Measurements from ENCODE around the gene LHX2.

The LHX2 gene

DNA sequence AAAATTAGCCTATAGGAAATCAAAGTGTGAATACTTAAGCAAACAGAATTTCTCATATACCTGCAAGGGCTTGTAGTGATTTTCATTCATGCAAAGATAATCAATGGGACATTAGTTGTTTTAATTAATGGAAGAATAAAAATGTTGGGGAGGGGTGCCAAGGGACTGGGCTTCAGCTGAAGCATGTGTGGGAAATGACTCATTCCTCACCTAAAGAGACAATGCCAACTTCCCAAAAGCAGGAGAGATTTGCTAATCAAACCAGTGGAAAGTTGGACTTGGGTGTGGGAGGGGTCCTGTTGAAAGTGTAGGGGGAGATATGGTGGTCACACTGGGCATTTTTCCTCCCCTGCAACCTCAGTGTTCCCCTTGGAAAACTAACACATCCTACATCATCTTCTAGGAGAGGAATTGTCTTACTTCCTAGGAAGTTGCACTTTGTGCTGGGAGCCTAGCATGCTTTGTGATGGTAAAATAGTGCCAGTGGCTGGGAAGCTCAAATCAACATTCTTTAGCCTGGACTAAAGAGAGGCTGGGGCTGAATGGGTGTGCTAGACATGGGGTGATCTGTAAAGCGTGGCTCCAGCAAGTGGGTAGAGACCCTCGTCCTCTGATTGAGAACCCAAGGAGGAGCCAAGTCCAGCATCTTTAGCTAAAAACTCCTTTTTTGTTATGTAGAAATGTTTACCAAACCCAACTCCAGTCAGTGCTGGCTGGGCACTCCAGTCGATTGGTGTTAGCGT, 6.4 kb upstream of the LHX2 start:
- no peak for DNase-seq
- Mint-ChIP-seq H3K27me3 (peaks cover 98% of the 10 kb centered on the region), H3K4me3 (no peak overlapping the region), H3K27ac (no peak overlapping the region), H3K9me3 (no peaks in the 10 kb centered on the region), H3K4me1 (peaks cover 16% of the 10 kb centered on the region), H3K36me3 (peaks cover 5% of the 10 kb centered on the region)
- CTCF ChIA-PET: no interaction called here

DNA sequence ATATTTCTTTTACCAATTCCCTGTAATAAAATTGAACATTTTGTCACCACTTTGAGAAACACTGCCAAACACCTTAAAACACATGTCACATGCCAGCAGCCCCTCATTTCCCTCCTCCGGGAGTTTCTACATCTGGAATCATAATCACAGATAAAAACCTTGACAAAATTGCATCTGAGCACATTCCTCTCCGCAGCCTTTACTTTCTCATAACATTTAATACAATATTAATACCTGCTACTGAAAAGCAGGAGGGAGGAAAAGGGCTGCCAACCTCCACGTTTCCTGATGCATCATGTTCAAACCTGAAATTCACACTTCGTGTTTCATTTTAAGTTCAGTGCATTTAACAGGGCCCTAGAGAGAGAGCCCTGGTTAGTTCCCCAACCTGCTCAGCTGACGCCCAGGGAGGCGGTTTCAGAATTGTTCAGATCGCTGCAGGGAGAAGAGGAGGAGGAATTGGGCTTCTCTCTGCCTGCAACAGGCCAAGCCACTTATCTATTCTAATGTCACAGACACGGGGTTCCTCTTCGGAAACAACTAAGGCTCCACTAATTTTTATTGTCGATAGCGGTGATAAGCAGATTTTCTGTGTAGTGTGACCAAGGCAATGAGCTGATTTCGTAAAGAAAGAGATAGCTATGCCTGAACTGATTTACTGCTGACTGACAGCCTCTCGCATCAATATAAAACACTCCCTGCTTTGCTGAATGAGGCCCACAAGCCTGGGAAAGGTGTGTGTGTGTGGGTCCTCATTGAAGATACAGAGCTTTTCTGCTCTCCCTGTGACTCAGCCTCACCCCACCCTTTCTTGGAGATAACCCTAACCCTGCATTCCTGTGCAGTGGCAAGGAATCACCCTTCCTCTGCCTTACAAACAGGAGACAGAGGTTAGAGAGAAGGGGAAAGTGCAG, 4.9 kb upstream of the LHX2 start:
- CTCF ChIA-PET: interaction anchor here (1.4 kb wide), 1 partner anchor 34 kb away, joined by 4 read pairs; no protein-coding TSS in a partner anchor
- Mint-ChIP-seq H3K27ac (no peak overlapping the region), H3K36me3 (peaks cover 5% of the 10 kb centered on the region), H3K9me3 (peaks cover 2% of the 10 kb centered on the region), H3K4me1 (peaks cover 13% of the 10 kb centered on the region), H3K4me3 (no peak overlapping the region), H3K27me3 (peaks cover 98% of the 10 kb centered on the region)
- no peak for DNase-seq

DNA sequence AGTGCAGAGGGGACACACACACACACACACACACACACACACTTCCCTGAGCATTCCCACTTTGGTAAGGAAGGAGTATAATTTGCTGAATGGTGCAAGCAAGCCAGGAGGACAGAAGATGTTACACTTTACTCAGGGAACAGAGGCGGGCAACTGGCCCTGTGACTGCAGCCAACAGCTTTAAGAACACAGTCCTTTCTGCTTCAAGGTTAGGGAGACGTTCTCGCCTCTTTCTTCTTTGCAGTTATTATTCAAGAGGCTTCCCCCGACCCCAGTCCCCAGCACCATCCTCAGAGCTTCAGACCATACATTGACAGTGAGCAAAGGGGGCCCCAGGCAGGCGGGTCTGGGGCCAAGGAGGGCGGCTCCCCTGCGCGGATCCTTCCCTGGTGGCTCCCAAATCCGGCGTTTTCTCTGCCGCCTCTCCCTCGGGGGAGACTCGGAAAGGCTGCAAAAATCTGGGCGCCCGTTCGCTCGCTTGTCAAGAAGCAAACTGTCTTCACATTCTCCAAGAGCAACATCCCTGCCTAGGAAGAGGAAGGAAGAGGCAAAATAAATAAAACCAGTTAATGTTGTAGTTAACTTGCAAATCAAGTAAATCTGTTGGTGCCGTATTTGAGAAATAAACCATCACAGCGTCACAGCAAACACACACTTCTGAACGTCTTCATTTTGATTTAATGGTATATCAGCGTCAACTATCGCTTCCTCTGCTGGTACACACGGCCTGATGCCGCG, 3.8 kb upstream of the LHX2 start:
- no peak for DNase-seq
- Mint-ChIP-seq H3K9me3 (peaks cover 2% of the 10 kb centered on the region), H3K27me3 (peaks cover 98% of the 10 kb centered on the region), H3K27ac (peak overlapping the region; percentile 76), H3K4me3 (peak overlapping the region; percentile 28), H3K4me1 (peaks cover 13% of the 10 kb centered on the region), H3K36me3 (peaks cover 5% of the 10 kb centered on the region)
- CTCF ChIA-PET: interaction anchor here (0.7 kb wide), 1 partner anchor 1909 kb away, joined by 3 read pairs; no protein-coding TSS in a partner anchor

DNA sequence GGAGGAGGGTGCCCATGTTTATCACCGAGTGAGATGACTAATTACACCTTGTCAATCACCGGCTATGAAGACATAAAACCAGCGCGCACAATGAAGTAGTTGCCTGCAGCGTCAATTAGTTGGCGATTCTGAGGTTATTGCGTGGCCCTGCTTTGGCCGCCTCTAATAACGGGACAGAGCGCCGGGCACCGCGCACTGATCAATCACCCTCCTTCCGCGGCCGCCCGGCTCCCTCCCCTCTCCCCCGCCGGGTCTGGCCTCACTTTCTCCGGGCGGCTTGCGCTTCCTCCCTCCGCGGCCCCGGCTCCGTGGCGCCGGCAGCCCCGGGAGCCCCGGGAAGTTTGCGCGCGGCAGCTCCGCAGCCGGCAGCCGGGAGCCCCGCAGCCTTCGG, 3.3 kb upstream of the LHX2 start:
- Mint-ChIP-seq H3K9me3 (peaks cover 2% of the 10 kb centered on the region), H3K4me3 (peak overlapping the region; percentile 28)

DNA sequence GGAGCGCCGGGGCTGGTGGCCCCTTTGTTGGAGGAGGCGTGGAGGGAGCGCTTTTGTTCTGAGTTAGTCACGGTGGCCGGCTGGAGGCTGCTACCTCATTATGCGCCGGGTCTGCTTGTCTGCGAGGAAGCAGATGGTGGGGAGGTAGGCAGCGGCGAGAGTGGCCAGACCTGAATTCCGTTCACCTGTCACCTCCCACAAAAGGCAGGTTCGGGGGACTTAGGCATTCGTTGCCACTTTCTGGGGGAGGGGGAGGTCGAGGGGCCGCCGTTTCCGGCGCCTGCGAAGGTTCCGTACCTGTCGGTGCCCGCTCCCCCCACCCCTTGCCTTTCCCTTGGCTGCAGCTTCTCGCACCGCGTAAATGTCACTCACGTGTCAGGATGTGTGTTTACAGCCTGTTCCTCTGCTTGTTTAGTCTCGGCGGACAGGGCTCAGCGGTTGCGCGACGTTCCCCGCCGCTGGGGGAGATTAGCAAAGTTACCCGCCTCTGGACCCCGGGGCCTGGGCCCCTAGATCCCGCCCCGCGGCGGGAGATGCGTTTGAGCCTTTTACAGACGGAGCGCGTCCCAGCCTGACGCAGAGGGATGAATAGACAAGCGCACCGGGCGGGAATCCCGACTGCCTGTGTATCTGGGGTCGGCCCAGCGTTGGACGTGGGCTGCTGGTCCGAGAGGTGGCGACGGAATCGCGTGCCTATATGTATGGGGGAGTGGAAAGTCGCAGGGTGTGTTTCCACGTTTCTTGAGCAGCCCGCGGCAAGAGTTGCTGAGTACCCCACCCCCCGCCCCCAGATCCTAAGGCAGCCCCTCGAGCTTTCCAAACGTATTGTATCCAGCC, 2.7 kb upstream of the LHX2 start:
- peak overlapping the region; percentile 20 for H3K4me3 Mint-ChIP-seq
- H3K27me3 Mint-ChIP-seq: peaks cover 98% of the 10 kb centered on the region
- peaks cover 13% of the 10 kb centered on the region for H3K4me1 Mint-ChIP-seq
- CTCF ChIA-PET: interaction anchor here (0.7 kb wide), 1 partner anchor 1910 kb away, joined by 3 read pairs; no protein-coding TSS in a partner anchor
- H3K36me3 Mint-ChIP-seq: peaks cover 5% of the 10 kb centered on the region
- no peak for DNase-seq
- peak overlapping the region; percentile 84 for H3K27ac Mint-ChIP-seq
- peaks cover 2% of the 10 kb centered on the region for H3K9me3 Mint-ChIP-seq

More for the DNA sequence above, 3.3 kb upstream of the LHX2 start:
- DNase-seq: no peak
- CTCF ChIA-PET: interaction anchor here (0.7 kb wide), 1 partner anchor 1909 kb away, joined by 3 read pairs; no protein-coding TSS in a partner anchor
- H3K27me3 Mint-ChIP-seq: peaks cover 98% of the 10 kb centered on the region
- peaks cover 5% of the 10 kb centered on the region for H3K36me3 Mint-ChIP-seq
- H3K4me1 Mint-ChIP-seq: peaks cover 13% of the 10 kb centered on the region
- peak overlapping the region; percentile 76 for H3K27ac Mint-ChIP-seq

DNA sequence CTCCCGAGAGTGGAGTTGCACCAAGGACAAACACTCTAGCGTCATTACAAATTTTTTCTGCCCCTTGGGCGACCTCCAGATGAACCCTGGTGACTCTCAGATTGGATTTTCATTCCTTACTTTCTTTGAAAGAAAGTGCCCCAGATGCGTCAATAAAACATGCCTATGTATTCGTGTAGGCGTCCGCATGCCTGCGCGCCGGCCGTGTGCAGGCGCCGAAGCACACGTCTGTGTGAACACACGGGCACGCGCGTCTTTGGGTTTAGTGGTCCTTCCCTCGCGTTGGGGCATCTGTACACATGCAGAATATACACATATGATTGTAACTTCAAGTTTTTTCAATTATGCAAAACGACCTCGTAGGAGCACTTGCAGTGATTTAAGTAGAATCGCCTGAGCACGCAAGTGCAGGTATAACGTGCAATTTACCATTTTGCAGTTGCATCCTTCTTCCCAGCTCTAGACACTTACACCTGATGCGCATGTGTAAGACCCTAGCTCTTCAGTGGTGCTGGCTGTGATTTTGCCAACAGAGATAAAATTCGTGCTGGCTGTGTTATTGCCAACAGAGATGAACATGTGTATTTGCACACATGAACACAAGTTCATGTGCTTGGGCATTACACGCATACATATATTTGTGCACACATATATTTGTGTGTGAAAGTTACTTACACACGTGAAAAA, 1.9 kb upstream of the LHX2 start:
- CTCF ChIA-PET: interaction anchor here (1.7 kb wide), 1 partner anchor 31 kb away, joined by 7 read pairs; no protein-coding TSS in a partner anchor
- Mint-ChIP-seq H3K27me3 (peaks cover 100% of the 10 kb centered on the region), H3K27ac (peak overlapping the region; percentile 84), H3K4me1 (peaks cover 15% of the 10 kb centered on the region), H3K4me3 (peak overlapping the region; percentile 20), H3K36me3 (peaks cover 5% of the 10 kb centered on the region), H3K9me3 (peaks cover 2% of the 10 kb centered on the region)
- DNase-seq: no peak

DNA sequence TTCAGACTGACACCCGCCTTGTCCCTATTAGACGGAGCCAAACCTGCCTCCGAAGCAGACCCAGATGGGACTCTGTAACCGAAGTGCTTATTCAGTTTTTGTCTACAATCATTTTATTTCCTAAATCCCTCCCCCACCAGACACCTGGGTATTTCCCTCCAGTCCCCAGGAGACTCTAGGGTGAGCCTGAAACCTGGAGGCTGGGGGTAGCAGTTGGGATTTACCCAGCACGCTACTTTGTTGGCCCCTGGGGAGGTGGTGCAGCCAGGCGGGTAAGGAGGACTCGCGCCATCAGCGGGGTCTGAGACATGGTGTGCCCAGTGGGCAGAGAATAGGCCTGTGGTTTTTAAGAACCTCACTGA, 1.3 kb upstream of the LHX2 start:
- peaks cover 2% of the 10 kb centered on the region for H3K9me3 Mint-ChIP-seq
- H3K27ac Mint-ChIP-seq: peak overlapping the region; percentile 84
- CTCF ChIA-PET: interaction anchor here (1.7 kb wide), 1 partner anchor 31 kb away, joined by 7 read pairs; no protein-coding TSS in a partner anchor
- DNase-seq: no peak
- H3K4me1 Mint-ChIP-seq: peaks cover 15% of the 10 kb centered on the region
- H3K27me3 Mint-ChIP-seq: peaks cover 100% of the 10 kb centered on the region
- H3K36me3 Mint-ChIP-seq: peaks cover 5% of the 10 kb centered on the region
- no peak overlapping the region for H3K4me3 Mint-ChIP-seq

DNA sequence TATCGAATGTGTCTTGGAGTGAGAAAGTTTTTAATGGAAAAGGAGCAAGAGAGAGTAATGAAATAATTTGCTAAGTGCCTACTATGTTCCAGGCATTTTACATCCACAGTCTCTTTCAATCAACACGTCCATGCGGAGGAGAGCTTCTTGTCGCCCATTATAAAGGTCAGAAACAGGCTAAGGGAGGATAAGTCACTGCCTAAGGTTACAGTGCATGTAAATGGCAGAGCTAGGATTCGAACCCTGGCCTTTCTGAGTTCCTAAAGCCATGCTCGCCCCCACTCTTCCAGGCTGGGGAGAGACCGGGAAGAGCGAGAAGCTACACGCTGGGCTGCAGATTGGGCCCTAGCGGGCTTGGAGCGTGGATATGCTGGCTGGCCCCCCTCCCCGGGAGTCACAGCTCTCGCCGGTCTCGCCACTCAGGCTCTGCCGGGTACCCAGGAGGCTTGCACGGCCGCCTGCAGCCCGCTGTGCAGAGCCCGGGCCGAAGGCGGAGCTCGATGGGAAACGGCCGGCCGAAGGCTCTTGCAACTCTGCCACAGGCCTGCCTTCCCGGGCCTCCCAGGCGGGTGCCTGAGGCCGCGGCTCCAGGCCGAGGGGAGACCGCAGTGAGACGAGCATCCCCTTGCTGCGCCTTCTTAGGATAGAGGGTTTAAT, 775 bp upstream of the LHX2 start:
- no peak for DNase-seq
- Mint-ChIP-seq H3K27me3 (peaks cover 100% of the 10 kb centered on the region), H3K4me3 (no peak overlapping the region), H3K27ac (no peak overlapping the region), H3K36me3 (peaks cover 5% of the 10 kb centered on the region), H3K9me3 (peaks cover 2% of the 10 kb centered on the region), H3K4me1 (peaks cover 15% of the 10 kb centered on the region)
- CTCF ChIA-PET: interaction anchor here (1.7 kb wide), 1 partner anchor 30 kb away, joined by 7 read pairs; no protein-coding TSS in a partner anchor

DNA sequence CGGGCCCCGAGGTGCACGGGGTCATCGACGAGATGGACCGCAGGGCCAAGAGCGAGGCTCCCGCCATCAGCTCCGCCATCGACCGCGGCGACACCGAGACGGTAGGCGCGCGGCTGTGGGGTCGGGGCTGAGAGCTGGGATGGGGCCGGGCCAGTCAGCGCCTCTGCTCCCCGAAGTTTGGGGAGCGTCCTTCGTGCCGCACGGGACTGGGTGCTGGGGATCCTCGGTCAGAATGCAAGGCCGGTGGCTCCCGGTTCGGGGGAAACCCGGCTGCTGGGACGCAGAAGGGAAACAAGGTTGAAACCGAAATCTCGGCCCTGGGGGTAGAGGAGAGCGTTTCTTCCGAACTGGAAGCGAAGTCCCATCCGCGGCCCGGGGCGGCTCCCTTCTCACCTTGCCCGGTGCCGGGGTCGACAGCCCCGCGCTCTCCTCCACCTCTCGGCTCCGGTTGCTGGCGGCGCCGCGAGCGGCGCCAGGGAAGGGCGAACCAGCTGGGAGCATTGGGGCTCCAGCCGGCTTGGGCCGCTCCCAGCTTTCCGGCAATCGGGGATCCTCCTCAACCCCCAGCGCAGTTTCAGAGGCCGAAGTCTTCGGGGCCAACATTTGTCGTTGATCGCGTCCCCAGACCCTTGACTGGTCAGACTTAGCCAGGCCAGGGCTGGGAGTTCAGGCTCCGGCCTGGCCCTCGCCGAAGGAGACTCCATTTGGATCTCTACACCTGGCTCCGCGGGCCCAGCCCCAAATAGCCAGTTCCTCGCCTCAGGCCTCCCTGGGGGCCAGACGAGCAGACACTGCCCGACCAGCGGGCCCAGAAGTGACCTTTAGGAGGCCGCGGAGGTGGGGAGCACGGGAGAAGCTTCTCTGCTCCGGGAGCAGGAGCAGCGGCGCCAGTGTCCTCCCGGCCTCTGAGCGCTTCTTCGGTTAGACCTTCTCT, 1.1 kb downstream of the LHX2 start:
- peaks cover 100% of the 10 kb centered on the region for H3K27me3 Mint-ChIP-seq
- no peak overlapping the region for H3K4me3 Mint-ChIP-seq
- peak overlapping the region; percentile 67 for H3K27ac Mint-ChIP-seq
- CTCF ChIA-PET: interaction anchor here (1.5 kb wide), 1 partner anchor 469 kb away, joined by 5 read pairs; no protein-coding TSS in a partner anchor
- H3K4me1 Mint-ChIP-seq: peaks cover 25% of the 10 kb centered on the region
- peaks cover 2% of the 10 kb centered on the region for H3K9me3 Mint-ChIP-seq
- DNase-seq: no peak
- peaks cover 12% of the 10 kb centered on the region for H3K36me3 Mint-ChIP-seq

DNA sequence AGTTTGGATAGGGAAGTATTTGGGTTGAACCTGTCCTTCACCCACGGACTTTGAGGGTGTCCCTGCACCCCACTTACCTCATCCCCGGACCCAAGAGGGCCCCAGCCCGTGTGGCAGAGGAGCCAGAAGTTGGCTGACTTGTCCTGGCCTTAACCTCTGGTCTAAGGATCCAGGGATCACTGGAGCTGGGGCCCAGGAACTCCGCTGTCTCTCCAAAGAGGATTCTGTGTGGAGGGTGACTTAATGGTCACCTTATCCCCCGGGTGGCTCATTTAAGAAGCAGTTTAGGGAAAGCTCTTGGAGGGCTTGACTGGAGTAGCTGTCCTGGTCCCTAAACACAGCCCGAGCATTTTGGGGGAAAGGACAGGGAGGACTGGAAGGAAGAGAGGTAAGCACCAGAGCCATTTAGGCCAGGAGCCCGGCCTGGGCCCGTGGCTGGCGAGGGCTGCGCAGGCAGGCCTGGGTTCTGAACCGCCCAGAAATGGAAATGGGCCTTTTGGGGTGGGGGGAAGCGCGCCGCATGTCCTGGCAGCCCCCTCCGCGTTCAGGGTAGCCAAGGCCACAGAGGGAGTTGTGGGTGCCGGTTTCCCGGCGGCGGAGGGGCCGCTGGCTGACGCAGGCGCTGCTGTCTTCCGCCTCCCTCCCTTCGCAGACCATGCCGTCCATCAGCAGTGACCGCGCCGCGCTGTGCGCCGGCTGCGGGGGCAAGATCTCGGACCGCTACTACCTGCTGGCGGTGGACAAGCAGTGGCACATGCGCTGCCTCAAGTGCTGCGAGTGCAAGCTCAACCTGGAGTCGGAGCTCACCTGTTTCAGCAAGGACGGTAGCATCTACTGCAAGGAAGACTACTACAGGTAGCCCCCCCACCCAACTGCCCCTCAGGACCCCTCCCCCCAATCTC, 2.0 kb downstream of the LHX2 start:
- H3K9me3 Mint-ChIP-seq: peaks cover 2% of the 10 kb centered on the region
- peaks cover 98% of the 10 kb centered on the region for H3K27me3 Mint-ChIP-seq
- CTCF ChIA-PET: interaction anchor here (0.9 to 1.5 kb wide), 2 partner anchors 309 to 470 kb away, joined by 3 to 5 read pairs; no protein-coding TSS in a partner anchor
- DNase-seq: no peak
- H3K4me1 Mint-ChIP-seq: peaks cover 23% of the 10 kb centered on the region
- peak overlapping the region; percentile 76 for H3K27ac Mint-ChIP-seq
- H3K4me3 Mint-ChIP-seq: no peak overlapping the region
- peaks cover 14% of the 10 kb centered on the region for H3K36me3 Mint-ChIP-seq

All from activated naive CD4-positive, alpha-beta T cell treated with anti-CD3 and anti-CD28 coated beads, Interleukin-2, amount 10 ng/mL, durations not matched to agents 7 days and 5 days (primary cell).